Activated CD4-positive, alpha-beta T cell treated with anti-CD3 and anti-CD28 coated beads for 36 hours (primary cell): ENCODE data around the gene ZNF230. TPM values are rescaled to one million over a fixed set of nuclear protein-coding genes. Genes with fewer than 3 reads are reported as not detected.

Experiments used
- ATAC-seq: fragments of 200-7000 bp; cut with Tn5 transposase; one replicate; pipeline ENCODE4 v1.10.0; 2021; ENCODE audit warnings: mild to moderate bottlenecking, moderate library complexity
- CTCF ChIA-PET: fragments of 350-600 bp; sonication (Branson Sonifier 250); formaldehyde crosslinking; loops from one replicate; lab custom pipeline; 2021; ENCODE audit warnings: antibody characterized with exemption; lab: Charles Lee
- POLR2A ChIA-PET: fragments of 350-600 bp; sonication (Branson Sonifier 250); formaldehyde crosslinking; loops from one replicate; lab custom pipeline; 2021; ENCODE audit warnings: antibody characterized with exemption, inconsistent platforms; lab: Charles Lee
- DNase-seq: peaks from one replicate; pipeline ENCODE4 v3.0.0-alpha.2; 2020
- H3K27ac Mint-ChIP-seq: one replicate; pipeline ENCODE4 v1.8.0; 2021; ENCODE audit warnings: mixed read lengths
- H3K27me3 Mint-ChIP-seq: one replicate; pipeline ENCODE4 v1.8.0; 2021; ENCODE audit warnings: mixed read lengths
- H3K36me3 Mint-ChIP-seq: one replicate; pipeline ENCODE4 v1.8.0; 2021; ENCODE audit warnings: low read depth, mixed read lengths
- H3K4me1 Mint-ChIP-seq: one replicate; pipeline ENCODE4 v1.8.0; 2021; ENCODE audit warnings: mixed read lengths
- H3K4me3 Mint-ChIP-seq: one replicate; pipeline ENCODE4 v1.8.0; 2021; ENCODE audit warnings: mild to moderate bottlenecking, moderate library complexity, mixed read lengths
- H3K9me3 Mint-ChIP-seq: one replicate; pipeline ENCODE4 v1.8.0; 2021; ENCODE audit warnings: low read depth, mixed read lengths
- intact Hi-C, 2 experiments: fragments of 100-400 bp; cut with DNase I in 1 of 2; cut with micrococcal nuclease in 1 of 2; formaldehyde crosslinking; loops; one replicate each; pipeline versions ENCODE4 v1.14.2 to v1.15.1; 2022 to 2024; cut with DNase I, micrococcal nuclease
- total RNA-seq, 2 experiments: library from RNA; stranded (reverse); gene quantifications; one replicate each; pipeline ENCODE4 v1.2.3, GENCODE V29; 2021

Gene ZNF230
- total RNA-seq, 2 experiments from 2014 or later, result 3.0 to 3.8 TPM

DNA sequence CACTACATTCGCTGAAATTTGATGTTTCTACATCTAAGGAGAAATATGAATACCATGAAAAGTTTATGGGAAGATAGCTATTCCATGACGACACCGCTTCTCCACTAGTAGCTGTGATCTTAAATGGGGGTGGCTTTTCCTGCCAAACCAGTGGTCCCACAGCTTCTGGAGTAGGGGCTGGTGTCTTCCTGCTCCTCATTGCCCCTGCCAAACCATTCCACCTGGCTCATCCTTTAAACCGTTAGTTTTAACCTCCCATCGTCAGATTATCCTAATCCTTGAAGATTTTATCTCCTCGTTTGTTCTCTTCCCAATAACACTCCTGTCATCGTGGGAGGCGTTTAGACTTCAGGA is 568 bp upstream of the ZNF230 start:
- no peak for ATAC-seq
- Mint-ChIP-seq H3K4me3 (peak overlapping the region; percentile 85), H3K27me3 (no peaks in the 10 kb centered on the region), H3K4me1 (peaks cover 16% of the 10 kb centered on the region), H3K36me3 (peaks cover 32% of the 10 kb centered on the region), H3K9me3 (peaks cover 27% of the 10 kb centered on the region), H3K27ac (peak overlapping the region; percentile 98)
- CTCF ChIA-PET, result interaction anchor here (0.7 to 0.8 kb wide), 4 partner anchors 20 to 407 kb away, joined by 3 read pairs; partner anchors contain the start of gene ZNF235
- no peak for DNase-seq
- intact Hi-C loops, result loop anchor here (1.0 to 5.0 kb wide), 15 partner anchors 18 to 498 kb away; partner anchors contain the start of genes ZNF155 (in 2 of the 2), ZNF222 (in 2 of the 2), ZNF225 (in 2 of the 2) and ZNF227 (in 2 of the 2)
- POLR2A ChIA-PET, result no interaction called here

DNA sequence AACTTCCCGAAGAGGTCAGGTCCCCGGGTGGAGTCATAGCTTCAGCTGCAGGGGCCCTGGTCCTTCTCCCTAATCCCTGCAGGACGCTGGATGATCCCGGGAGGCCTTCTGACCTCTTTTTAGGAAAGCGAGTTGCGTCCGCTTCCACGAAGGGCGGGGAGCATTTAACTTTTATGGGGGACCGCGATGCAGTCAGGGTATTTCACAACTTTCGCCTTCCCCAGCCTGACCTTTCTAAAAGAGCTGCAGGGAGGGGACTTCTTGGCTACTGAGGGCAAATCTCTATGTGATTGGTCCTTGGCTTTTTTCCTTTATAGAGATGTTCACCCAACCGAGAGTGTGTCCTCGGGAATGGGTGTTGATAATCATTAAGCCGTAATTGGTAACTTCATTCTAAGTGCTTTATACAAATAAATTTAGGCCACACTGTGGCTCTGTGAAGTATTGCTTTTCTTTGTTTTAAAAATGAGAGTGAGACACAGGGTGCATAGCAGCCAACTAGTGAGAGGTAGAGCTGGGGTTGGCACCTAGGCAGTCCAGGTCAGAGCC is 778 bp downstream of the ZNF230 start:
- Mint-ChIP-seq H3K4me3 (peak overlapping the region; percentile 85), H3K9me3 (peaks cover 30% of the 10 kb centered on the region), H3K27me3 (no peaks in the 10 kb centered on the region), H3K27ac (peak overlapping the region; percentile 98), H3K36me3 (peaks cover 34% of the 10 kb centered on the region), H3K4me1 (peaks cover 16% of the 10 kb centered on the region)
- ATAC-seq, result peak; percentile 42
- intact Hi-C loops, result loop anchor here (1.0 to 5.0 kb wide), 4 partner anchors 21 to 109 kb away; partner anchors contain the start of genes ZNF222 (in 1 of the 2), ZNF224 (in 1 of the 2), ZNF225 (in 1 of the 2) and ZNF284 (in 1 of the 2)
- ChIA-PET POLR2A (no interaction called here), CTCF (interaction anchor here (0.7 to 1.6 kb wide), 5 partner anchors 16 to 496 kb away, joined by 3 to 5 read pairs (median 3); partner anchors contain the start of genes ZNF180 and ZNF45)
- peak; percentile 15 for DNase-seq

DNA sequence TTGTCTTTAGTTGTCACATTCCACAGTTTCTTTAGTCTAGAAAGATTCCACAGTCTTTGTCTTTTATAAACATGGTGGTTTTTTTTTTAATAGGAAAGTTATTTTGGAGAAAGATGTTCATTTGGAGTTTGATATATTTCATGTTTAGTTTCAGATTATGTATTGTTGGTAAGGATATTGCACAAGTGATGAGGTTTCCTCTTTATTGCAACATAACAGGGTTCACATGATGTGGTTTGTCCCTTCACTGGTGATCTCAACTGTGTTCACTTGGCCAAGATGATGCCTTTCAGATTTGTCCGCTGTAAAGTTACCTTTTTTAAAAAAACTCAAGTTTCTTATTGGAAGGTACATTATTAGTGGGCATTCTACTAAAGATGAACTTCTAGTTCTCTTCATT is 3.2 kb downstream of the ZNF230 start:
- DNase-seq (no peak), ATAC-seq (no peak)
- H3K27ac Mint-ChIP-seq, result no peak overlapping the region
- ChIA-PET CTCF (no interaction called here), POLR2A (no interaction called here)
- intact Hi-C loops, result no loop called here
- H3K36me3 Mint-ChIP-seq, result peaks cover 55% of the 10 kb centered on the region
- peaks cover 16% of the 10 kb centered on the region for H3K4me1 Mint-ChIP-seq
- H3K27me3 Mint-ChIP-seq, result no peaks in the 10 kb centered on the region
- H3K9me3 Mint-ChIP-seq, result peaks cover 47% of the 10 kb centered on the region
- no peak overlapping the region for H3K4me3 Mint-ChIP-seq

DNA sequence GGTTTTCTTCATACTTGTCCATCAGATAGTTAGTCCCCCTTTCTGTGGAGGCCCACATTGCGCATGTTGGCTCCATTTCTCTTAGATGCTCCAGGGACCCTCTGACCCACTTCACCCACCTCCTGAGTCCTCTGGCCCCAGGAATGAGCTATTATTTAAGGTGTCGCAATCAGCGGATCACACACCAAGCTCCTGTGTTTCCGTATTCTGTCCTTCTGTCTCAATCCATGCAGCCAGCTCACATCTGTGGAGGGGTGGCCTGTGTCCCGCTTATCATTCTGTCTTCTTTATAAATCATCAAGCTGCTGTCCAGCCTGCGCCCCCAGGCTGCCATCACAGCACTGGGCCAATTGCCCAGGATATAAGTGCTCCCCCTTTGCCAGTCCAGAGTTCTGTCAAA is 4.7 kb downstream of the ZNF230 start:
- POLR2A ChIA-PET, result no interaction called here
- H3K9me3 Mint-ChIP-seq, result peaks cover 55% of the 10 kb centered on the region
- ATAC-seq, result no peak

DNA sequence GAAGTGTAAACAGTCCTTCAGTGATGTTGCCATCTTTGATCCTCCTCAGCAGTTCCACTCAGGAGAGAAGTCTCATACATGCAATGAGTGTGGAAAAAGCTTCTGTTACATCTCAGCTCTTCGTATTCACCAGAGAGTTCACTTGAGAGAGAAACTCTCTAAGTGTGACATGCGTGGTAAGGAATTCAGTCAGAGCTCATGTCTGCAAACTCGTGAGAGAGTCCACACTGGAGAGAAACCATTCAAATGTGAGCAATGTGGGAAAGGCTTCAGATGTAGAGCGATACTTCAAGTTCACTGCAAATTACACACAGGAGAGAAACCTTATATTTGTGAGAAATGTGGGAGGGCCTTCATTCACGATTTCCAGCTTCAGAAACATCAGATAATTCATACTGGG is 7.7 kb downstream of the ZNF230 start:
- no peak overlapping the region for H3K27ac Mint-ChIP-seq
- intact Hi-C loops, result no loop called here
- H3K27me3 Mint-ChIP-seq, result no peaks in the 10 kb centered on the region
- ChIA-PET POLR2A (no interaction called here), CTCF (no interaction called here)
- DNase-seq (no peak), ATAC-seq (no peak)
- H3K9me3 Mint-ChIP-seq, result peaks cover 66% of the 10 kb centered on the region
- H3K4me1 Mint-ChIP-seq, result no peaks in the 10 kb centered on the region
- H3K36me3 Mint-ChIP-seq, result peaks cover 72% of the 10 kb centered on the region
- no peak overlapping the region for H3K4me3 Mint-ChIP-seq

More for the DNA sequence above, 4.7 kb downstream of the ZNF230 start:
- Mint-ChIP-seq H3K27me3 (no peaks in the 10 kb centered on the region), H3K27ac (no peak overlapping the region), H3K4me3 (no peak overlapping the region), H3K4me1 (peaks cover 9% of the 10 kb centered on the region), H3K36me3 (peaks cover 68% of the 10 kb centered on the region)
- no peak for DNase-seq
- intact Hi-C loops, result no loop called here
- CTCF ChIA-PET, result no interaction called here

DNA sequence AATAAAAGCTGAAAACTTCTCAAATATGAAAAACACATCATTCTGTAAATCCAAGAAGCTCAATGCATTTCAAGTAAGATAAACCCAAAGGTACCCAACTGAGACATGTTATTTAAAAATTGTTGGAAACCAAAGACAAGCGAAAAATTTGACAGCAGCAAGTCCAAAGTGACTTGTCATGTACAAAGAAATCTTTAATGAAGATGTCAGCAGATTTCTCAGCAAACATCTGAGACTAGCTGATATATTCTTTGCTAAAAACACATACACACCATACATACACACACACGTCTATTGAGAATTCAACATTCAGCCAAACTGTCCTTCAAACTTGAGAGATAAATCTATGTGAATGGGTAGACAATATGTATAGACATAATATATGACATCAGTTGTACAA is 16.7 kb downstream of the ZNF230 start:
- no peak overlapping the region for H3K27ac Mint-ChIP-seq
- DNase-seq, result no peak
- intact Hi-C loops, result no loop called here
- POLR2A ChIA-PET, result no interaction called here
- CTCF ChIA-PET, result interaction anchor here (0.7 kb wide), 1 partner anchor 15 kb away, joined by 3 read pairs; no protein-coding TSS in a partner anchor
- no peak for ATAC-seq
- peaks cover 6% of the 10 kb centered on the region for H3K36me3 Mint-ChIP-seq
- H3K4me3 Mint-ChIP-seq, result no peak overlapping the region
- H3K9me3 Mint-ChIP-seq, result peaks cover 43% of the 10 kb centered on the region
- peaks cover 8% of the 10 kb centered on the region for H3K27me3 Mint-ChIP-seq
- peaks cover under 1% of the 10 kb centered on the region for H3K4me1 Mint-ChIP-seq

DNA sequence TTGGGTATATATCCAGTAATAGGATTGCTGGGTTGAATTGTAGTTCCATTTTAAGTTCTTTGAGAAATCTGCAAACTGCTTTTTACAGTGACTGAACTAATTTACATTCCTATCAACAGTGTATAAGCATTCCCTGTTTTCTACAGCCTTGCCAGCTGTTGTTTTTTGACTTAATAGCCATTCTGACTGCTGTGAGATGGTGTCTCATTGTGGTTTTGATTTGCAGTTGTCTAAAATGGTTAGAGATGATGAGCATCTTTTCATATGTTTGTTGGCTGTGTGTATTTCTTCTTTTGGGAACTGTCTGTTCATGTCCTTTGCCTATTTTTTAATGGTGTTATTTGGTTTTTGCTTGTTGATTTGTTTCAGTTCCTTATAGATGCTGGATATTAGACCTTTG is 18.5 kb downstream of the ZNF230 start:
- POLR2A ChIA-PET, result no interaction called here
- intact Hi-C loops, result no loop called here
- Mint-ChIP-seq H3K4me3 (no peak overlapping the region), H3K27ac (no peak overlapping the region), H3K36me3 (peaks cover 18% of the 10 kb centered on the region), H3K9me3 (peaks cover 43% of the 10 kb centered on the region), H3K4me1 (peaks cover 16% of the 10 kb centered on the region), H3K27me3 (peaks cover 8% of the 10 kb centered on the region)
- ATAC-seq (no peak), DNase-seq (no peak)
- CTCF ChIA-PET, result no interaction called here

DNA sequence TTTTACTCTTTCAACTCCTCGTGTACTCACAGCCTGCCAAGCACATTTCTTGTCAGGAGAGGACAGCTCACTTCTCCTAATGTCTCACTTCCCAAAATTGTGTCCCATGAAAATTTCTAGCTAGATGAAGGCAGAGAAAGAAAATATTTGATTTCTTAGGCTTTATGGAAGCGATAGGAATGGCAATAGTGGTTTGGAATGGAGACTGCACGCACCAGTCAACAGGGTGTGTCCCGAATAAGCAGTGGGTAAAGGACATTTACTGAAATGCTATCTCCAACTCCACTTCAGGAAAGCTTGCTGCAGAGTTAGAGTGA is 22.1 kb downstream of the ZNF230 start:
- CTCF ChIA-PET, result interaction anchor here (0.7 kb wide), 1 partner anchor 304 kb away, joined by 3 read pairs; no protein-coding TSS in a partner anchor
- no peak for DNase-seq

GRCh38 chr19:44025217-44025936 is 22.6 kb downstream of the ZNF230 start, which contains the start of gene ZNF222:
ZNF222 (plus strand) TSS chr19:44025379; CDS start chr19:44025437, 58 bp downstream.
- H3K36me3 Mint-ChIP-seq, result peaks cover 53% of the 10 kb centered on the region
- CTCF ChIA-PET, result interaction anchor here (0.6 to 0.7 kb wide), 2 partner anchors 116 to 303 kb away, joined by 3 read pairs; partner anchors contain the start of gene ZNF234
- peaks cover 2% of the 10 kb centered on the region for H3K27me3 Mint-ChIP-seq
- H3K4me3 Mint-ChIP-seq, result peak within 1 kb of the TSS; percentile 94
- DNase-seq (peak; percentile 90), ATAC-seq (peak; percentile 99)
- peak within 1 kb of the TSS; percentile 93 for H3K27ac Mint-ChIP-seq
- intact Hi-C loops, result loop anchor here (1.0 to 2.0 kb wide), 16 partner anchors 23 to 475 kb away; partner anchors contain the start of genes ZNF224 (in 2 of the 2), ZNF230 (in 2 of the 2), ZNF155 (in 1 of the 2) and ZNF180 (in 1 of the 2)
- peaks cover 20% of the 10 kb centered on the region for H3K4me1 Mint-ChIP-seq
- H3K9me3 Mint-ChIP-seq, result peaks cover 34% of the 10 kb centered on the region
- POLR2A ChIA-PET, result no interaction called here

More for the DNA sequence above, 22.1 kb downstream of the ZNF230 start:
- Mint-ChIP-seq H3K9me3 (peaks cover 34% of the 10 kb centered on the region), H3K27me3 (peaks cover 5% of the 10 kb centered on the region), H3K4me1 (peaks cover 20% of the 10 kb centered on the region), H3K36me3 (peaks cover 48% of the 10 kb centered on the region), H3K4me3 (peak overlapping the region; percentile 94), H3K27ac (peak overlapping the region; percentile 93)
- POLR2A ChIA-PET, result no interaction called here
- ATAC-seq, result no peak
- intact Hi-C loops, result loop anchor here (1.0 to 2.0 kb wide), 16 partner anchors 22 to 475 kb away; partner anchors contain the start of genes ZNF224 (in 2 of the 2), ZNF230 (in 2 of the 2), ZNF155 (in 1 of the 2) and ZNF180 (in 1 of the 2)

- intact Hi-C loops, result no loop called here
- Mint-ChIP-seq H3K4me3 (no peak overlapping the region), H3K36me3 (peaks cover 65% of the 10 kb centered on the region), H3K27me3 (no peaks in the 10 kb centered on the region), H3K27ac (no peak overlapping the region), H3K4me1 (peaks cover 20% of the 10 kb centered on the region), H3K9me3 (peaks cover 35% of the 10 kb centered on the region)
- POLR2A ChIA-PET, result no interaction called here
- CTCF ChIA-PET, result interaction anchor here (0.5 kb wide), 1 partner anchor 69 kb away, joined by 4 read pairs; no protein-coding TSS in a partner anchor
- DNase-seq (no peak), ATAC-seq (no peak)
Observed at GRCh38 chr19:44026622-44027021, 23.9 kb downstream of the ZNF230 start.

- Mint-ChIP-seq H3K4me1 (peaks cover 3% of the 10 kb centered on the region), H3K9me3 (peaks cover 53% of the 10 kb centered on the region), H3K27me3 (no peaks in the 10 kb centered on the region)
Observed at GRCh38 chr19:44032001-44032610, 29.3 kb downstream of the ZNF230 start.

More at GRCh38 chr19:44032001-44032610, 29.3 kb downstream of the ZNF230 start:
- Mint-ChIP-seq H3K27ac (no peak overlapping the region), H3K4me3 (no peak overlapping the region), H3K36me3 (peaks cover 69% of the 10 kb centered on the region)
- DNase-seq (no peak), ATAC-seq (no peak)
- ChIA-PET CTCF (no interaction called here), POLR2A (no interaction called here)
- intact Hi-C loops, result no loop called here
